ENCODE data around the gene TGFBR3.

TGFBR3 gene

GRCh38 chr1:91857557-91858239 lies 28.3 kb downstream of the TGFBR3 start:
- H3F3A ChIP-seq (ENCODE audit: insufficient read depth): no peaks in the 10 kb centered on the region
- H3K4me2 ChIP-seq (ENCODE audit: low read depth, low read length, poor library complexity, severe bottlenecking): no peak overlapping the region
- no peaks in the 10 kb centered on the region for H4K20me1 ChIP-seq (ENCODE audit: low read depth, low read length)
- no peaks in the 10 kb centered on the region for H3K27me3 ChIP-seq (ENCODE audit: low read length)
- H3K36me3 ChIP-seq (ENCODE audit: low read length): no peaks in the 10 kb centered on the region
- H3K79me2 ChIP-seq (ENCODE audit: insufficient read depth, low read length): no peaks in the 10 kb centered on the region
- no peak overlapping the region for H3K27ac ChIP-seq (ENCODE audit: low read depth, low read length)
- TF ChIP-seq CTCF (IDR thresholded peaks at IDR 0.05; ENCODE audit: insufficient read depth, low read length, poor library complexity, severe bottlenecking) (no peak), EZH2phosphoT487 (conservative IDR thresholded peaks at IDR 0.05; ENCODE audit: low read length) (no peak)
- H3K9me3 ChIP-seq (ENCODE audit: insufficient read depth, low read length): no peaks in the 10 kb centered on the region
- no peak overlapping the region for H3K4me3 ChIP-seq (ENCODE audit: insufficient read depth, low read length, poor library complexity, severe bottlenecking)
- no peak overlapping the region for H3K9ac ChIP-seq (ENCODE audit: low read length)
- H3K9me2 ChIP-seq (replicated peaks; ENCODE audit: insufficient read depth, low read length): no peaks in the 10 kb centered on the region
- H2AFZ ChIP-seq (ENCODE audit: low read depth, low read length, severe bottlenecking): no peak overlapping the region

GRCh38 chr1:91856996-91857395 lies 29.0 kb downstream of the TGFBR3 start:
- H3K4me3 ChIP-seq (ENCODE audit: insufficient read depth, low read length, poor library complexity, severe bottlenecking): no peak overlapping the region
- no peaks in the 10 kb centered on the region for H3K9me3 ChIP-seq (ENCODE audit: insufficient read depth, low read length)
- H3K27me3 ChIP-seq (ENCODE audit: low read length): no peaks in the 10 kb centered on the region
- H3K9me2 ChIP-seq (replicated peaks; ENCODE audit: insufficient read depth, low read length): no peaks in the 10 kb centered on the region
- H2AFZ ChIP-seq (ENCODE audit: low read depth, low read length, severe bottlenecking): no peak overlapping the region
- no peak overlapping the region for H3K27ac ChIP-seq (ENCODE audit: low read depth, low read length)
- H4K20me1 ChIP-seq (ENCODE audit: low read depth, low read length): no peaks in the 10 kb centered on the region
- no peak overlapping the region for H3K9ac ChIP-seq (ENCODE audit: low read length)
- TF ChIP-seq EZH2phosphoT487 (conservative IDR thresholded peaks at IDR 0.05; ENCODE audit: low read length) (no peak), CTCF (IDR thresholded peaks at IDR 0.05; ENCODE audit: insufficient read depth, low read length, poor library complexity, severe bottlenecking) (no peak)
- no peaks in the 10 kb centered on the region for H3F3A ChIP-seq (ENCODE audit: insufficient read depth)
- no peaks in the 10 kb centered on the region for H3K79me2 ChIP-seq (ENCODE audit: insufficient read depth, low read length)
- no peaks in the 10 kb centered on the region for H3K36me3 ChIP-seq (ENCODE audit: low read length)
- H3K4me2 ChIP-seq (ENCODE audit: low read depth, low read length, poor library complexity, severe bottlenecking): no peak overlapping the region

- Histone ChIP-seq H3K27ac (ENCODE audit: low read depth, low read length) (no peak overlapping the region), H3K79me2 (ENCODE audit: insufficient read depth, low read length) (no peaks in the 10 kb centered on the region), H2AFZ (ENCODE audit: low read depth, low read length, severe bottlenecking) (no peak overlapping the region), H3K4me3 (ENCODE audit: insufficient read depth, low read length, poor library complexity, severe bottlenecking) (no peak overlapping the region), H3K9ac (ENCODE audit: low read length) (no peak overlapping the region), H3F3A (ENCODE audit: insufficient read depth) (no peaks in the 10 kb centered on the region), H3K4me2 (ENCODE audit: low read depth, low read length, poor library complexity, severe bottlenecking) (no peak overlapping the region), H3K9me2 (replicated peaks; ENCODE audit: insufficient read depth, low read length) (no peaks in the 10 kb centered on the region), H4K20me1 (ENCODE audit: low read depth, low read length) (no peaks in the 10 kb centered on the region), H3K9me3 (ENCODE audit: insufficient read depth, low read length) (no peaks in the 10 kb centered on the region), H3K36me3 (ENCODE audit: low read length) (no peaks in the 10 kb centered on the region), H3K27me3 (ENCODE audit: low read length) (no peaks in the 10 kb centered on the region)
- no peak for TF ChIP-seq CTCF (IDR thresholded peaks at IDR 0.05; ENCODE audit: insufficient read depth, low read length, poor library complexity, severe bottlenecking)
- TF ChIP-seq EZH2phosphoT487 (conservative IDR thresholded peaks at IDR 0.05; ENCODE audit: low read length): no peak
Observed at GRCh38 chr1:91854852-91855534, 31.0 kb downstream of the TGFBR3 start.
